H1 (cell line): ENCODE data around the gene PTPA. TPM values are rescaled to one million over a fixed set of nuclear protein-coding genes. Genes with fewer than 3 reads are reported as not detected.

Experiments
- CTCF ChIA-PET: fragments of 300-600 bp; sonication (Branson Sonifier 250); formaldehyde crosslinking; loops from one replicate; lab custom pipeline; 2021; ENCODE audit not compliant: partially characterized antibody; lab: Charles Lee
- POLR2A ChIA-PET: fragments of 300-600 bp; sonication (Branson Sonifier 250); formaldehyde crosslinking; loops from one replicate; lab custom pipeline; 2021; ENCODE audit warnings: inconsistent platforms; ENCODE audit not compliant: partially characterized antibody; lab: Charles Lee
- DNase-seq, 2 experiments: peaks; one replicate each; pipeline versions ENCODE4 v3.0.0 to v3.0.0-alpha.2; 2010 to 2022; ENCODE audit warnings: low spot score in 2 of 2, low read depth in 1 of 2, mixed read lengths in 1 of 2
- FAIRE-seq: peaks from 2 replicates; lab custom pipeline; 2011; peaks lifted over from hg19 to GRCh38; lab: Jason Lieb, UNC
- H2AFZ ChIP-seq: 2 replicates; pipeline ENCODE4 v1.8.1; 2012; ENCODE audit warnings: low read length, inconsistent platforms
- H2AK5ac ChIP-seq: 2 replicates; pipeline ENCODE4 v1.6.1; 2013; ENCODE audit warnings: low read depth, low read length
- H2BK120ac ChIP-seq: replicated peaks from 2 replicates; pipeline ENCODE3; 2013; ENCODE audit warnings: low read depth, low read length, inconsistent platforms
- H2BK12ac ChIP-seq: 2 replicates; pipeline ENCODE4 v1.6.1; 2013; ENCODE audit warnings: low read depth, low read length
- H2BK15ac ChIP-seq: 2 replicates; pipeline ENCODE4 v1.6.1; 2013; ENCODE audit warnings: low read length
- H2BK20ac ChIP-seq: 2 replicates; pipeline ENCODE4 v1.6.1; 2013; ENCODE audit warnings: low read length
- H2BK5ac ChIP-seq: 2 replicates; pipeline ENCODE4 v1.6.1; 2013; ENCODE audit warnings: low read depth, low read length
- H3K14ac ChIP-seq: 2 replicates; pipeline ENCODE4 v1.6.1; 2013; ENCODE audit warnings: inconsistent platforms; ENCODE audit not compliant: insufficient read length
- H3K18ac ChIP-seq: 2 replicates; pipeline ENCODE4 v1.6.1; 2013; ENCODE audit warnings: low read length; ENCODE audit errors: extremely low read depth
- H3K23ac ChIP-seq: 2 replicates; pipeline ENCODE4 v1.6.1; 2013; ENCODE audit warnings: inconsistent platforms; ENCODE audit not compliant: insufficient read length
- H3K23me2 ChIP-seq: 2 replicates; pipeline ENCODE4 v1.6.1; 2013; ENCODE audit warnings: low read depth, low read length
- H3K27ac ChIP-seq: 2 replicates; pipeline ENCODE4 v1.6.1; 2011; ENCODE audit warnings: low read depth, low read length, inconsistent platforms
- H3K27me3 ChIP-seq, 4 experiments: replicated peaks in 1 of 4; 1 replicate in 1 of 4; 2 replicates in 3 of 4; pipeline versions ENCODE4 v1.6.1 to v1.8.1; 2011 to 2013; ENCODE audit warnings: low read length in 3 of 4, mild to moderate bottlenecking in 3 of 4, inconsistent platforms in 2 of 4, mixed read lengths in 2 of 4, moderate library complexity in 1 of 4; ENCODE audit not compliant: control insufficient read depth in 3 of 4, insufficient read depth in 3 of 4; ENCODE audit errors: extremely low read depth in 1 of 4
- H3K36me3 ChIP-seq, 4 experiments: 2 replicates each; pipeline versions ENCODE4 v1.6.1 to v1.8.1; 2011 to 2013; ENCODE audit warnings: mild to moderate bottlenecking in 4 of 4, low read length in 3 of 4, moderate library complexity in 2 of 4, control low read depth in 1 of 4, inconsistent platforms in 1 of 4; ENCODE audit not compliant: insufficient read depth in 4 of 4, control insufficient read depth in 2 of 4
- H3K4ac ChIP-seq: replicated peaks from 2 replicates; pipeline ENCODE3; 2013; ENCODE audit warnings: low read length, low read depth, mixed read lengths, inconsistent platforms; ENCODE audit not compliant: insufficient read length
- H3K4me1 ChIP-seq, 4 experiments: replicated peaks in 1 of 4; 1 replicate in 1 of 4; 2 replicates in 3 of 4; pipeline versions ENCODE4 v1.6.1 to v1.8.1; 2011 to 2013; ENCODE audit warnings: low read length in 3 of 4, inconsistent platforms in 2 of 4, mixed read lengths in 1 of 4; ENCODE audit not compliant: insufficient read depth in 4 of 4, control insufficient read depth in 3 of 4
- H3K4me2 ChIP-seq, 2 experiments: 2 replicates each; pipeline versions ENCODE4 v1.6.1 to v1.8.1; 2011 to 2013; ENCODE audit warnings: low read depth in 2 of 2, low read length in 2 of 2, control low read depth in 1 of 2, inconsistent platforms in 1 of 2, mild to moderate bottlenecking in 1 of 2; ENCODE audit not compliant: insufficient read depth in 1 of 2
- H3K4me3 ChIP-seq, 4 experiments: fragments of 200-600, 300-600 bp in 1 of 4; sonication (generic), shearing (Covaris generic), sonication (Bioruptor Twin) in 1 of 4; 2 replicates each; pipeline versions ENCODE4 v1.5.1 to v1.8.1; 2011 to 2016; ENCODE audit warnings: low read length in 4 of 4, low read depth in 3 of 4, control low read depth in 2 of 4, inconsistent platforms in 2 of 4, mild to moderate bottlenecking in 2 of 4, mixed read lengths in 1 of 4, moderate library complexity in 1 of 4; ENCODE audit not compliant: insufficient read depth in 2 of 4; ENCODE audit errors: extremely low read depth in 1 of 4
- H3K56ac ChIP-seq: replicated peaks from 2 replicates; pipeline ENCODE3; 2013; ENCODE audit warnings: low read depth, mild to moderate bottlenecking, mixed read lengths, low read length, inconsistent platforms; ENCODE audit not compliant: insufficient read length
- H3K79me1 ChIP-seq: 2 replicates; pipeline ENCODE4 v1.6.1; 2013; ENCODE audit warnings: low read depth, low read length, control low read depth
- H3K79me2 ChIP-seq, 2 experiments: 2 replicates each; pipeline versions ENCODE4 v1.6.1 to v1.8.1; 2012 to 2013; ENCODE audit warnings: low read length in 2 of 2, mild to moderate bottlenecking in 2 of 2, inconsistent platforms in 1 of 2; ENCODE audit not compliant: insufficient read depth in 2 of 2, control insufficient read depth in 1 of 2
- H3K9ac ChIP-seq, 4 experiments: replicated peaks in 1 of 4; 1 replicate in 1 of 4; 2 replicates in 3 of 4; pipeline versions ENCODE4 v1.6.1 to v1.8.1; 2011 to 2013; ENCODE audit warnings: low read depth in 3 of 4, low read length in 3 of 4, control low read depth in 2 of 4, mild to moderate bottlenecking in 2 of 4, moderate library complexity in 2 of 4, inconsistent platforms in 1 of 4; ENCODE audit errors: extremely low read depth in 1 of 4
- H3K9me3 ChIP-seq, 2 experiments: 2 replicates each; pipeline versions ENCODE4 v1.6.1 to v1.8.1; 2012 to 2013; ENCODE audit warnings: mild to moderate bottlenecking in 2 of 2, moderate library complexity in 2 of 2, control low read depth in 1 of 2, inconsistent platforms in 1 of 2, low read depth in 1 of 2, low read length in 1 of 2, mixed read lengths in 1 of 2; ENCODE audit not compliant: insufficient read depth in 2 of 2
- H4K20me1 ChIP-seq, 2 experiments: replicated peaks in 1 of 2; 2 replicates each; pipeline versions ENCODE3 to v1.8.1; 2011 to 2013; ENCODE audit warnings: inconsistent platforms in 2 of 2, low read length in 2 of 2, mild to moderate bottlenecking in 1 of 2; ENCODE audit not compliant: insufficient read depth in 2 of 2, control insufficient read depth in 1 of 2
- H4K5ac ChIP-seq: 2 replicates; pipeline ENCODE4 v1.6.1; 2013; ENCODE audit warnings: low read length, low read depth, mixed read lengths, inconsistent platforms; ENCODE audit not compliant: insufficient read length
- H4K8ac ChIP-seq: 2 replicates; pipeline ENCODE4 v1.8.0; 2013; ENCODE audit warnings: mild to moderate bottlenecking, moderate library complexity, low read length, inconsistent platforms; ENCODE audit not compliant: insufficient read depth; ENCODE audit errors: extremely low read depth
- H4K91ac ChIP-seq: replicated peaks from 2 replicates; pipeline ENCODE3; 2013; ENCODE audit warnings: low read length, mixed read lengths, inconsistent platforms; ENCODE audit not compliant: insufficient read length
- CHD1 ChIP-seq: IDR thresholded peaks from 2 replicates; pipeline ENCODE4 v1.6.1; 2012; ENCODE audit warnings: low read depth, low read length, improper control_type of control experiment
- HDAC2 ChIP-seq, 2 experiments: fragments of 300-600 bp in 1 of 2; sonication (generic) in 1 of 2; IDR thresholded peaks; 2 replicates each; pipeline ENCODE4 v1.6.1; 2011 to 2012; ENCODE audit warnings: low read depth in 2 of 2, low read length in 2 of 2, mild to moderate bottlenecking in 2 of 2, moderate library complexity in 2 of 2, borderline replicate concordance in 1 of 2, inconsistent platforms in 1 of 2
- WGBS, 2 experiments: shearing (Covaris generic) in 1 of 2; methylation state at CpG; one replicate each; pipeline versions ENCODE4 v1.1.6 to v1.1.7; 2013 to 2015; ENCODE audit warnings: low lambda C conversion rate in 2 of 2, mixed read lengths in 2 of 2, inconsistent platforms in 1 of 2, low coverage in 1 of 2, missing lambda C conversion rate in 1 of 2; ENCODE audit not compliant: insufficient replicate concordance in 2 of 2, insufficient coverage in 1 of 2, insufficient read length in 1 of 2; ENCODE audit errors: extremely low coverage in 1 of 2, missing lambda C conversion rate in 1 of 2; 5-methylcytosine and 5-hydroxymethylcytosine counted together
- polyA plus RNA-seq, 7 experiments: library from polyadenylated mRNA; depleted of rRNA in 3 of 7; stranded (reverse) in 5 of 7; unstranded in 2 of 7; fragments of >200 nt in 5 of 7; fragments of 200-250 nt in 2 of 7; gene quantifications; 1 replicate in 5 of 7; 2 replicates in 1 of 7; 4 replicates in 1 of 7; pipeline versions ENCODE4 v1.2.1 to v1.2.3, GENCODE V29; 2011 to 2013; ENCODE audit warnings: missing spikeins in 2 of 7, mixed read lengths in 2 of 7
- total RNA-seq: library from RNA; stranded (reverse); fragmentation: NEBNext Ultra II Directional; extraction: Animal tissue kit (Norgen Biotek cat#: 25700); gene quantifications from 2 replicates; pipeline ENCODE4 v1.2.1, GENCODE V29; 2021

The PTPA gene
- total and polyA plus RNA-seq, 2 of the 8 experiments (the other 6 are each of a cell fraction or from before 2014, with no cell fraction given) = 114 to 145 TPM

DNA sequence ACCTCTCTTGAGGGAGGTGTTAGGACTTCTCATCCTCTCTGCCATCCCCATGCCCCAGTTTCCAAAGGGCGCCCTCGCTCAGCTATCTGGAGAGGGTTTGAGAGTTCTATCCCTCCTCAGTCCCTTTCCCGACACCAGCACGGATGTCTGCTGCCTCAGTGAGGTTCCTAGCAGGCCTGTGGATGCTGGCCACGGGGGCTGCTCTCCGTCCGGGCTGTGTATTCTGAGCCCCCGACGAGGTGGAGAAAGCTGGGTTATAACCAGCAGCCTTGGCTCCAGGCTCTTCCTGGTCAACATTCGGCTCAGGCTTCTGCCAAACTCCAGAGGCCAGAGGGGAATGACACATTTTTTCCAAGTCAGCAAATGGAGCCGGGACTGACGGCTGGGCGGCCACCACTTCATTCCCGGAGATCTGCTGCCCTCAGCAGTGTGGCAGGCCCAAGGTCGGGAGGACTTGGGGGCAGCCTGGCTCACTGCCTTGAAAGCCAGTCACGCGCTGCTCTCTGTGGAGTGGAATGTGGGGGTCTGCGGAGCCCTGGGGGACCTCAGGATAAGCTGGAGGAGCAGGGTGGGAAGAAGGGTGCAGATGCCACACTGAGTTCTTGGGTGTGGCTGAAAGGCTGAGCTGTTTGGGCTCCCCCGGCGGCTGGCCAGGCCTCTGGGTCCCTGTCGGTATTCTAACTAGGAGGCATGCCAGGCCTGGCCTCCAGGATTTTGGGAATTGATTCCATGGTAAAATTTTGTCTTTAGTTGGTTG is 27.4 kb downstream of the PTPA start:
- Histone ChIP-seq H2AFZ (no peak overlapping the region), H4K20me1 (peaks cover 0 to 2% of the 10 kb centered on the region in 2 experiments), H3K14ac (no peak overlapping the region), H3K27me3 (no peaks in the 10 kb centered on the region), H2BK120ac (no peak overlapping the region), H3K36me3 (peaks cover under 1 to 26% (median 15%) of the 10 kb centered on the region in 4 experiments; a peak in 7 of 8 replicates)
- no peak for FAIRE-seq
- CTCF ChIA-PET = interaction anchor here (0.6 to 36.8 kb wide), 49 partner anchors 9 to 646 kb away, joined by 3 to 831 read pairs (median 4); partner anchors contain the start of genes C9orf50, IER5L and NTMT1
- TF ChIP-seq CHD1 (no peak), HDAC2 (IDR thresholded peaks at IDR 0.05; ENCODE audit: borderline replicate concordance in 1 of 2, low read depth in 2 of 2, low read length in 2 of 2) (no peak)
- TF ChIP-seq, all 59 proteins: peak for 0
- H4K5ac ChIP-seq = no peak overlapping the region
- H3K18ac ChIP-seq = no peak overlapping the region
- no peak overlapping the region for H2AK5ac ChIP-seq
- H3K9ac ChIP-seq = no peak overlapping the region
- no peak overlapping the region for H3K4me3 ChIP-seq
- H3K4ac ChIP-seq = no peak overlapping the region
- no peaks in the 10 kb centered on the region for H3K9me3 ChIP-seq
- no peak overlapping the region for H3K4me2 ChIP-seq
- no peak overlapping the region for H2BK20ac ChIP-seq
- H3K27ac ChIP-seq = no peak overlapping the region
- WGBS, 2 experiments = 82% methylated on average over 21 of the region's 21 CpGs; no CpG with 5 or more reads in 1 of the 2 experiments
- 0 out of 2 replicates have a peak, but pooled peaks cover 4% of the 10 kb centered on the region for H3K79me1 ChIP-seq
- H3K4me1 ChIP-seq = peaks cover 27 to 40% (median 34%) of the 10 kb centered on the region in 4 experiments
- H4K8ac ChIP-seq = peak overlapping the region; percentile 65
- H3K79me2 ChIP-seq = peaks cover 2 to 11% of the 10 kb centered on the region in 2 experiments; a peak in 2 of 4 replicates
- H2BK12ac ChIP-seq = peak overlapping the region; percentile 81; the same call in 1 of the 2 replicates
- H2BK15ac ChIP-seq = no peak overlapping the region
- peaks cover 11% of the 10 kb centered on the region; the same call in 1 of the 2 replicates for H3K23me2 ChIP-seq
- no peak overlapping the region for H3K56ac ChIP-seq
- DNase-seq = no peak
- H2BK5ac ChIP-seq = peak overlapping the region; percentile 52; the same call in 1 of the 2 replicates
- H3K23ac ChIP-seq = no peak overlapping the region
- POLR2A ChIA-PET = interaction anchor here (0.7 to 3.4 kb wide), 16 partner anchors 8 to 627 kb away, joined by 3 to 28 read pairs (median 4); partner anchors contain the start of genes IER5L, NTMT1 and PTPA
- H4K91ac ChIP-seq = peak overlapping the region; percentile 12
